Activated CD4-positive, alpha-beta T cell treated with anti-CD3 and anti-CD28 coated beads, Interleukin-2, amount 10 ng/mL, durations not matched to agents 24 days and 14 days (primary cell): ENCODE measurements around the gene PIP4K2C. TPM values are rescaled to one million over a fixed set of nuclear protein-coding genes. Genes with fewer than 3 reads are reported as not detected.
"Not testable (repeated sequence)": the region's sequence is repeated elsewhere in the genome, so short reads cannot be mapped to it uniquely, and the experiment has no call there.

Experiments
- DNase-seq: peaks from one replicate; pipeline ENCODE4 v3.0.0; 2022
- H3K27ac Mint-ChIP-seq: one replicate; pipeline ENCODE4 v1.8.0; 2022; ENCODE audit warnings: mild to moderate bottlenecking, mixed read lengths
- H3K27me3 Mint-ChIP-seq: one replicate; pipeline ENCODE4 v1.8.0; 2022; ENCODE audit warnings: mixed read lengths
- H3K36me3 Mint-ChIP-seq: one replicate; pipeline ENCODE4 v1.8.0; 2022; ENCODE audit warnings: low read depth, mild to moderate bottlenecking, mixed read lengths
- H3K4me1 Mint-ChIP-seq: one replicate; pipeline ENCODE4 v1.8.0; 2021; ENCODE audit warnings: mixed read lengths
- H3K4me3 Mint-ChIP-seq: one replicate; pipeline ENCODE4 v1.8.0; 2022; ENCODE audit warnings: mild to moderate bottlenecking, moderate library complexity, mixed read lengths
- H3K9me3 Mint-ChIP-seq: one replicate; pipeline ENCODE4 v1.8.0; 2021; ENCODE audit warnings: mixed read lengths
- intact Hi-C: fragments of 100-400 bp; cut with micrococcal nuclease; formaldehyde crosslinking; loops from one replicate; pipeline ENCODE4 v1.15.1; 2023
- total RNA-seq: library from RNA; stranded (reverse); gene quantifications from 2 replicates; pipeline ENCODE4 v1.2.3, GENCODE V29; 2022

PIP4K2C gene
- total RNA-seq, 1 donor from 2014 or later, result 21.5 TPM

GRCh38 chr12:57612711-57613426, 21.9 kb downstream of the PIP4K2C start:
- no peaks in the 10 kb centered on the region for H3K36me3 Mint-ChIP-seq
- DNase-seq, result no peak
- H3K27ac Mint-ChIP-seq, result no peak overlapping the region
- peaks cover 5% of the 10 kb centered on the region for H3K4me1 Mint-ChIP-seq
- intact Hi-C loops, result loop anchor here (1.0 kb wide), 1 partner anchor 8 kb away; no protein-coding TSS in a partner anchor
- peaks cover 61% of the 10 kb centered on the region for H3K27me3 Mint-ChIP-seq
- peak overlapping the region; percentile 48 for H3K4me3 Mint-ChIP-seq
- no peaks in the 10 kb centered on the region for H3K9me3 Mint-ChIP-seq

DNA sequence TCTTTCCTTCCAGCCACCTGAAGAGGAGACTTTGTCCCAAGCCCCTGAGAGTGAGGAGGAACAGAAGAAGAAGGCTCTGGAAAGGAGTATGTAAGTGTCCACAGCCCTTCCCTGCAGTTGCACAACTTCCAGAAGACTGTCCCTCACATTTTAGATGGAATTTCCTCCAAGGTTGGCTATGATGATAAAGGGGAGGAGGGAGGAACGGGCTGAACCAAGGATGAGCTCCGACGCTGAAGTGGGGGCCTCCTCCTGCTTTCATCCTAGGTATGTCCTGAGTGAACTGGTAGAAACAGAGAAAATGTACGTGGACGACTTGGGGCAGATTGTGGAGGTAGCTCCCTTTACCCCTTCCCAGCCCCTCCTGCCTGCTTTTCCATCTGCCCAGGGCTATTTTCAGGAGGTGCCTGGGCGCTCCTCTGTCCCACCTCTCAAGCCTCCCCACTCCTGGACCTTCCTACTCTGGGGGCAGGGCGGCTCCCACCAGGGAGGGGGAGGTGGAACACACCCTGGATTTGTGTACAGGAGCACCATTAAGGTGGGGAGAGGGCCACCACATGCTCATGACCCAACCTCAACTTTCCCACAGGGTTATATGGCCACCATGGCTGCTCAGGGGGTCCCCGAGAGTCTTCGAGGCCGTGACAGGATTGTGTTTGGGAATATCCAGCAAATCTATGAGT, 22.6 kb downstream of the PIP4K2C start:
- DNase-seq, result no peak
- Mint-ChIP-seq H3K9me3 (no peaks in the 10 kb centered on the region), H3K36me3 (no peaks in the 10 kb centered on the region), H3K4me1 (peaks cover 5% of the 10 kb centered on the region), H3K27me3 (peaks cover 67% of the 10 kb centered on the region), H3K27ac (no peak overlapping the region), H3K4me3 (no peak overlapping the region)
- intact Hi-C loops, result loop anchor here (1.0 kb wide), 1 partner anchor 8 kb away; no protein-coding TSS in a partner anchor

DNA sequence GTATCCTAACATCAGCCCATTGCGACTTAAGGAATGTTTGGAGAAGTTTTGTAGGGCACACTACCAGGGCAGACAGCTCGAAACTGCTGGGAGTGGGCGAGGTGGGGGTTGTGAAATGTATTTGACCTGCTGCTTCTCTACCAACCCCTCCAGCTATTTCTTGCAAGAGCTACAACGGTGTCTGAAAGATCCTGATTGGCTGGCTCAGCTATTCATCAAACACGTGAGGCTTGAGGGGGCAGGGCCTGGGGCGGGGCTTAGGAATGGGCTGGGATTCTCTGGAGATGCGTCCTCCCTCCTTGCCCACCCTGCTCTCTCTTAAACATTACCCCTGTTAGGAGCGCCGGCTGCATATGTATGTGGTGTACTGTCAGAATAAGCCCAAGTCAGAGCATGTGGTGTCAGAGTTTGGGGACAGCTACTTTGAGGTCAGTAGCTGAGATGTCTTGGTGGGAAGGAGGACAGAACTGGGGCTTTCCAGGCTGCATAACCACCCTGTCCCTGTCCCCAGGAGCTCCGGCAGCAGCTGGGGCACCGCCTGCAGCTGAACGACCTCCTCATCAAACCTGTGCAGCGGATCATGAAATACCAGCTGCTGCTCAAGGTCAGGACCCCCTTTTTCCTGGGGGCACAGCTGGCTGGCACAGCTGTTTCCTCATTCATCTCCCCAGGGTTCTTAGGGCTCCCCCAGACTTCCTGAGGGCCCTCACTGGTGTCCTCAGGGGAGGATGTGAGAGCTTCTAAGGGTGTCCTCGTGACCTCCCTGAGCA, 23.4 kb downstream of the PIP4K2C start:
- Mint-ChIP-seq H3K4me3 (no peak overlapping the region), H3K27me3 (peaks cover 73% of the 10 kb centered on the region), H3K9me3 (no peaks in the 10 kb centered on the region), H3K4me1 (peaks cover 9% of the 10 kb centered on the region), H3K36me3 (no peaks in the 10 kb centered on the region), H3K27ac (no peak overlapping the region)
- DNase-seq, result peak; percentile 65
- intact Hi-C loops, result no loop called here

DNA sequence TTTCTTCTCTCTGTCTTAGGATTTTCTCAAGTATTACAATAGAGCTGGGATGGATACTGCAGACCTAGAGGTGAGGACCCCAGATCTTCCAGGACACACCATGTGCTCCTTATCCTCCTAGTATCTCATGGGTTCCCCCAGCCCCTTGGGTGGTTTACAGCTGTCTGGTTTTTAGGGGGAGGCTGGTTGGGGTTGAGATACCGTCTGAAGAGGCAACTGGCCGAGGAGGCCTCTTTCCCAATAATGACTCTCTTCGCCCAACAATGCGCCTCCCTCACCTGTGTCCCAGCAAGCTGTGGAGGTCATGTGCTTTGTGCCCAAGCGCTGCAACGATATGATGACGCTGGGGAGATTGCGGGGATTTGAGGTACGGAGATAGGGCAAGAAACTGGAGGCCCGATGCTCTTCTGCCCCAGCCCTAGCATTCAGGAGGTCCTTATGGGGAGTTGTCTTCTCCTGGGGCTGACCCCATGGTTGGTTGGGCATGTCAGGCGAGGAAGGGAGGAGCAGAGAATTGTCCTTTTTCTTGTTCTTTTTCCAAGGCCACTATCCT, 24.0 kb downstream of the PIP4K2C start:
- intact Hi-C loops, result no loop called here
- H3K27me3 Mint-ChIP-seq, result peaks cover 79% of the 10 kb centered on the region
- H3K36me3 Mint-ChIP-seq, result no peaks in the 10 kb centered on the region
- H3K4me1 Mint-ChIP-seq, result peaks cover 9% of the 10 kb centered on the region
- no peak overlapping the region for H3K4me3 Mint-ChIP-seq
- H3K9me3 Mint-ChIP-seq, result no peaks in the 10 kb centered on the region
- H3K27ac Mint-ChIP-seq, result no peak overlapping the region
- DNase-seq, result no peak

GRCh38 chr12:57615637-57616036, 24.6 kb downstream of the PIP4K2C start:
- H3K4me3 Mint-ChIP-seq, result no peak overlapping the region
- peaks cover 2% of the 10 kb centered on the region for H3K36me3 Mint-ChIP-seq
- H3K27me3 Mint-ChIP-seq, result peaks cover 81% of the 10 kb centered on the region

GRCh38 chr12:57616383-57617101, 25.6 kb downstream of the PIP4K2C start:
- Mint-ChIP-seq H3K27me3 (peaks cover 88% of the 10 kb centered on the region), H3K36me3 (peaks cover 2% of the 10 kb centered on the region), H3K4me3 (no peak overlapping the region), H3K4me1 (peaks cover 18% of the 10 kb centered on the region), H3K27ac (no peak overlapping the region), H3K9me3 (no peaks in the 10 kb centered on the region)
- DNase-seq, result no peak
- intact Hi-C loops, result no loop called here

More at GRCh38 chr12:57615637-57616036, 24.6 kb downstream of the PIP4K2C start:
- H3K4me1 Mint-ChIP-seq, result peaks cover 13% of the 10 kb centered on the region
- H3K9me3 Mint-ChIP-seq, result no peaks in the 10 kb centered on the region
- intact Hi-C loops, result no loop called here
- DNase-seq, result no peak
- H3K27ac Mint-ChIP-seq, result no peak overlapping the region

DNA sequence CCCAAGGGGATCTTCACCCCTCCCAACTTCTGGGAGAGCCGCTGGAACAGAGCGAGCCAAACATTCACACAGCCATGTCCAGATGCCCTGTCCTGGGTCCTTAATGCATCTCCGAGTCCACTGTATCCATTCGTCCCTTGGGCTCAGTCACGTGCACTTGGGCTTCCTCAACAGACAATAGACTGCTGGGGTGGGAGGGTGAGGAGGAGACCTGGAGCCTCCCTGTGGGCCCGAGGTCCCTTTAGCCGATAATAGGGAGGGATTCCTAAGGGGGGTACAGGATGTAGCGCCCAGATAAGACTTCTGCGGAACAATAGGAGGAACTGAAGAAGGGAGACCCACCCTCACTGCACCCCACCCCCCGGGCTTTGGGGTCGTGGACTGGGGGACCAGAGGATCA, 26.9 kb downstream of the PIP4K2C start:
- no peak for DNase-seq
- Mint-ChIP-seq H3K4me1 (peaks cover 24% of the 10 kb centered on the region), H3K9me3 (no peaks in the 10 kb centered on the region), H3K27me3 (peaks cover 91% of the 10 kb centered on the region), H3K27ac (no peak overlapping the region), H3K36me3 (peaks cover 2% of the 10 kb centered on the region), H3K4me3 (no peak overlapping the region)
- intact Hi-C loops, result no loop called here

DNA sequence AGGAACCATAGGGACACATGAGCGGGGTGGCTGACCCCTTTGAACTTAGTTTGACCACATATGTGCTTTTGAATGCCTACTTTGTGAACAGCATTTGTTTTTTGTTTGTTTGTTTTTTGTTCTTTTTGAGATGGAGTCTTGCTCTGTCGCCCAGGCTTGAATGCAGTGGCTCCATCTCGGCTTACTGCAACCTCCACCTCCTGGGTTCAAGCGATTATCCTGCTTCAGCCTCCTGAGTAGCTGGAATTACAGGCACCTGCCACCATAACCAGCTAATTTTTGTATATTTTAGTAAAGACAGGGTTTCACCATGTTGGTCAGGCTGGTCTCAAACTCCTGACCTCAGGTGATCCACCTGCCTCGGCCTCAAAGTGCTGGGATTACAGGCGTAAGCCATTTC, 27.4 kb downstream of the PIP4K2C start:
- Mint-ChIP-seq H3K27me3 (peaks cover 91% of the 10 kb centered on the region), H3K4me1 (peaks cover 24% of the 10 kb centered on the region)
- H3K9me3 Mint-ChIP-seq, intact Hi-C loops, H3K36me3 Mint-ChIP-seq, DNase-seq, H3K4me3 Mint-ChIP-seq, H3K27ac Mint-ChIP-seq: not testable (repeated sequence)

GRCh38 chr12:57618966-57619433, 28.0 kb downstream of the PIP4K2C start:
- peaks cover 24% of the 10 kb centered on the region for H3K4me1 Mint-ChIP-seq
- no peak for DNase-seq
- intact Hi-C loops, result no loop called here
- peaks cover 2% of the 10 kb centered on the region for H3K36me3 Mint-ChIP-seq
- H3K9me3 Mint-ChIP-seq, result no peaks in the 10 kb centered on the region
- H3K4me3 Mint-ChIP-seq, result peak overlapping the region; percentile 65
- H3K27ac Mint-ChIP-seq, result peak overlapping the region; percentile 38
- peaks cover 92% of the 10 kb centered on the region for H3K27me3 Mint-ChIP-seq

GRCh38 chr12:57619434-57620244, 28.6 kb downstream of the PIP4K2C start:
- no peaks in the 10 kb centered on the region for H3K9me3 Mint-ChIP-seq
- DNase-seq, result peak; percentile 79
- peaks cover 92% of the 10 kb centered on the region for H3K27me3 Mint-ChIP-seq
- H3K36me3 Mint-ChIP-seq, result peaks cover 2% of the 10 kb centered on the region
- intact Hi-C loops, result loop anchor here (2.0 to 5.0 kb wide), 2 partner anchors 29 to 157 kb away; partner anchors contain the start of gene PIP4K2C
- H3K4me1 Mint-ChIP-seq, result peaks cover 22% of the 10 kb centered on the region
- no peak overlapping the region for H3K27ac Mint-ChIP-seq
- H3K4me3 Mint-ChIP-seq, result peak overlapping the region; percentile 65

DNA sequence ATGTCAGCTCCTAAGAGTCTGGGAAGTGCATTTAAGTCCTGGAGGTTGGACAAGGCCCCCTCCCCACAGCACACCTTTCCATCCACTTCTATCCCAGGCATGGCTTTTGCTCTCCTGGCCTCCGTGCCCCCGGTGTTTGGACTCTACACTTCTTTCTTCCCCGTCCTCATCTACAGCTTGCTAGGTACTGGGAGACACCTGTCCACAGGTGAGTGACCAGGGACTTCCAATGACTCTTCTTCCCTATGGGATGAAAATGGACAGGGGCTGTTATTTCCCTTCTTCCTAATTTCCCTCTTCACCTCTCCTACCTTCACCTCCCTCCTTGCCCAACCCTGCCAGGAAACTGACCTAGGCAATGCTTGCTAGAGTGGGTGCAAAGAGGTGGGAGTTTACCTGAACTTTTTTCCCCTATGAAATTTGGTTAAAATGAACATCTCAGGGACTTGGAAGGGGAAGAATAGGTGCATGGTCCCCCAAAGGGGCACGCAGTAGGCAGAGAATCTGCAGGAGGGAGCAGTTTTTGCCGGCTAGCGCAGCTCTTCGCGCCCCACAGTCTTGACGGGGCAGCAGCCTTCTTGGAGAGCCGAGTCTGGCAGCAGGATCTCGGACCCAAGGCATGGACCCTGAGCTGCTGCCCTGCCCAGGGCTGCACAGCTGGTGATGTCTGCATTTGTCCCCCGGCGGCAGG, 29.4 kb downstream of the PIP4K2C start:
- Mint-ChIP-seq H3K36me3 (peaks cover 2% of the 10 kb centered on the region), H3K9me3 (no peaks in the 10 kb centered on the region), H3K4me1 (peaks cover 22% of the 10 kb centered on the region), H3K4me3 (peak overlapping the region; percentile 88), H3K27me3 (peaks cover 94% of the 10 kb centered on the region), H3K27ac (peak overlapping the region; percentile 73)
- intact Hi-C loops, result loop anchor here (2.0 to 5.0 kb wide), 2 partner anchors 30 to 158 kb away; partner anchors contain the start of gene PIP4K2C
- no peak for DNase-seq
